Gastrocnemius medialis (tissue), 4 donors: Measurements from ENCODE around the gene GPR85. TPM values are rescaled to one million over a fixed set of nuclear protein-coding genes. Genes with fewer than 3 reads are reported as not detected.
"Not testable (repeated sequence)": the region's sequence is repeated elsewhere in the genome, so short reads cannot be mapped to it uniquely, and the experiment has no call there.

Source experiments
- ATAC-seq, 2 donors: fragments of 150-250 bp; one replicate each; pipeline ENCODE4 v1.9.1; 2016
- DNase-seq, 2 donors: peaks; one replicate each; pipeline ENCODE4 v3.0.0-alpha.2; 2019
- H3K27ac ChIP-seq, 4 donors: fragments of 200-600 bp; sonication (generic); 1 replicate in 1 of 4; 2 replicates in 3 of 4; pipeline ENCODE4 v1.5.1; 2016 to 2018; ENCODE audit warnings: mild to moderate bottlenecking in 2 of 4, moderate library complexity in 1 of 4
- H3K27me3 ChIP-seq, 3 donors: fragments of 200-600 bp; sonication (generic) in 2 of 3; 1 replicate in 1 of 3; 2 replicates in 2 of 3; pipeline versions ENCODE4 v1.5.1 to v1.6.0; 2016 to 2019; ENCODE audit warnings: mild to moderate bottlenecking in 1 of 3, moderate library complexity in 1 of 3
- H3K36me3 ChIP-seq, 2 donors: fragments of 200-600 bp; sonication (generic) in 1 of 2; one replicate each; pipeline ENCODE4 v1.5.1; 2017 to 2018
- H3K4me1 ChIP-seq, 2 donors: fragments of 200-600 bp; sonication (generic) in 1 of 2; one replicate each; pipeline ENCODE4 v1.5.1; 2016 to 2017; ENCODE audit warnings: mild to moderate bottlenecking in 2 of 2
- H3K4me3 ChIP-seq, 4 donors: fragments of 200-600 bp; sonication (generic) in 3 of 4; 1 replicate in 1 of 4; 2 replicates in 3 of 4; pipeline ENCODE4 v1.5.1; 2016 to 2019; ENCODE audit warnings: mild to moderate bottlenecking in 2 of 4
- H3K9me3 ChIP-seq, 3 donors: fragments of 200-600 bp; sonication (generic) in 2 of 3; 1 replicate in 1 of 3; 2 replicates in 2 of 3; pipeline ENCODE4 v1.5.1; 2016 to 2019
- POLR2A ChIP-seq, 2 donors: fragments of 450-650 bp; IDR thresholded peaks; one replicate each; pipeline ENCODE4 v1.6.1; 2017; ENCODE audit warnings: antibody characterized with exemption in 2 of 2, mild to moderate bottlenecking in 2 of 2, moderate library complexity in 2 of 2
- in situ Hi-C, 4 donors: fragments of 200-750 bp; cut with MboI; loops; one replicate each; pipeline versions ENCODE4 v1.15.0 to v1.8.0; 2017; ENCODE audit warnings: low sequenced_read_pairs in 4 of 4
- intact Hi-C: fragments of 100-400 bp; cut with DNase I; formaldehyde crosslinking; loops from one replicate; pipeline ENCODE4 v1.15.1; 2023; ENCODE audit warnings: low total_unique reads
- total RNA-seq, 4 donors: library from RNA; depleted of rRNA; stranded (reverse); fragments of >200 nt; gene quantifications; one replicate each; pipeline versions ENCODE4 v1.1.0 to v1.2.3, GENCODE V29; 2016
- TF ChIP-seq, protein P1 (sequence below), 5 experiments: fragments of 450-650 bp in 3 of 5; fragments of 200-600 bp in 2 of 5; sonication (generic) in 2 of 5; IDR thresholded peaks in 4 of 5; conservative IDR thresholded peaks in 1 of 5; 1 replicate in 4 of 5; 2 replicates in 1 of 5; pipeline ENCODE4 v1.5.1; 2016 to 2019; ENCODE audit warnings: antibody characterized with exemption in 5 of 5, mild to moderate bottlenecking in 3 of 5, moderate library complexity in 3 of 5

Gene GPR85
- total RNA-seq, 4 donors from 2014 or later = 0.13 to 3.1 (median 0.82) TPM; not detected in 1

DNA sequence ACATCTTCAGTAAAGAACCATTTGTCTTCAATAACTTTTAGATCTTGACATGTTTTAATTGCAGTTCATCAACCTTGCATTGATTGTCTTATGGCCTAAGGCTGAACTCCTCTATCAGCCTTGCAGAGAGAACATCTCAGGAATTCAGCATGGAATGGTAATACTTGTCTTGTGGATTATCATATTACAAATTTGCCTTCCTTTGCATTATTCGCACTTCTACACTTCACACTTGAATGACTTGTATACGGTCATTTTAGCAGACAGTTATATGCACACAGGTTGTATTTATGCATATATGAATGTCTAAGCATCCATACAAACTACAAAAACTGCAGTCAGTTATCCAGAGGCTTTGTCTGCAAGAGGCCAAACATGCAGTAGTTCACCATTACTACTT is 31.7 kb downstream of the GPR85 start:
- DNase-seq (no peak), ATAC-seq (no peak)
- Histone ChIP-seq H3K27me3 (no peaks in the 10 kb centered on the region), H3K4me3 (no peak overlapping the region), H3K9me3 (no peaks in the 10 kb centered on the region), H3K36me3 (no peaks in the 10 kb centered on the region), H3K4me1 (no peaks in the 10 kb centered on the region), H3K27ac (no peak overlapping the region)
- intact Hi-C loops = no loop called here
- in situ Hi-C loops = no loop called here
- no peak for TF ChIP-seq POLR2A (IDR thresholded peaks at IDR 0.05)
- TF ChIP-seq, protein P1, sequence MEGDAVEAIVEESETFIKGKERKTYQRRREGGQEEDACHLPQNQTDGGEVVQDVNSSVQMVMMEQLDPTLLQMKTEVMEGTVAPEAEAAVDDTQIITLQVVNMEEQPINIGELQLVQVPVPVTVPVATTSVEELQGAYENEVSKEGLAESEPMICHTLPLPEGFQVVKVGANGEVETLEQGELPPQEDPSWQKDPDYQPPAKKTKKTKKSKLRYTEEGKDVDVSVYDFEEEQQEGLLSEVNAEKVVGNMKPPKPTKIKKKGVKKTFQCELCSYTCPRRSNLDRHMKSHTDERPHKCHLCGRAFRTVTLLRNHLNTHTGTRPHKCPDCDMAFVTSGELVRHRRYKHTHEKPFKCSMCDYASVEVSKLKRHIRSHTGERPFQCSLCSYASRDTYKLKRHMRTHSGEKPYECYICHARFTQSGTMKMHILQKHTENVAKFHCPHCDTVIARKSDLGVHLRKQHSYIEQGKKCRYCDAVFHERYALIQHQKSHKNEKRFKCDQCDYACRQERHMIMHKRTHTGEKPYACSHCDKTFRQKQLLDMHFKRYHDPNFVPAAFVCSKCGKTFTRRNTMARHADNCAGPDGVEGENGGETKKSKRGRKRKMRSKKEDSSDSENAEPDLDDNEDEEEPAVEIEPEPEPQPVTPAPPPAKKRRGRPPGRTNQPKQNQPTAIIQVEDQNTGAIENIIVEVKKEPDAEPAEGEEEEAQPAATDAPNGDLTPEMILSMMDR (IDR thresholded peaks at IDR 0.05 in 4 of 5, conservative IDR thresholded peaks at IDR 0.05 in 1 of 5) = no peak

DNA sequence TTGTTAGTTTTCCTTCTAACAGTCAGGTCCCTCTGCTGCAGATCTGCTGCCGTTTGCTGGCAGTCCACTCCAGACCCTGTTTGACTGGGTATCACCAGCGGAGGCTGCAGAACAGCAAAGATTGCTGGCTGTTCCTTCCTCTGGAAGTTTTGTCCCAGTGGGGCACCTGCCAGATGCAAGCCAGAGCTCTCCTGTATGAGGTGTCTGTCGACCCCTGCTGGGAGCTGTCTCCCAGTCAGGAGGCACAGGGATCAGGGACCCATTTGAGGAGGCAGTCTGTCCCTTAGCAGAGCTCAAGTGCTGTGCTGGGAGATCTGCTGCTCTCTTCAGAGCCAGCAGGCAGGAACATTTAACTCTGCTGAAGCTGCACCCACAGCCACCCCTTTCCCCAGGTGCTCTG is 32.4 kb downstream of the GPR85 start:
- intact Hi-C loops, H3K27me3 ChIP-seq, ATAC-seq, in situ Hi-C loops, DNase-seq, H3K4me3 ChIP-seq, H3K27ac ChIP-seq, H3K36me3 ChIP-seq, H3K4me1 ChIP-seq, H3K9me3 ChIP-seq: not testable (repeated sequence)

DNA sequence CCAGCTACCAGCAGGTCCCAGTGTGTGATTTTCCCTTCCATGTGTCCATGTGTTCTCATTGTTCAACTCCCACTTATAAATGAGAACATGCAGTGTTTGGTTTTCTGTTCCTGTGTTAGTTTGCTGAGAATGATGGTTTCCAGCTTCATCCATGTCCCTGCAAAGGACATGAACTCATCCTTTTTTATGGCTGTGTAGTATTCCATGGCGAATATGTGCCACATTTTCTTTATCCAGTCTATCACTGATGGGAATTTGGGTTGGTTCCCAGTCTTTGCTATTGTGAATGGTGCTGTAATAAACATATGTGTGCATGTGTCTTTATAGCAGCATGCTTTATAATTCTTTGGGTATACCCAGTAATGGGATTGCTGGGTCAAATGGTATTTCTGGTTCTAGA is 37.4 kb downstream of the GPR85 start:
- intact Hi-C loops, H3K27ac ChIP-seq, H3K9me3 ChIP-seq, H3K4me1 ChIP-seq, in situ Hi-C loops, H3K27me3 ChIP-seq, H3K4me3 ChIP-seq, ATAC-seq, DNase-seq, H3K36me3 ChIP-seq: not testable (repeated sequence)

DNA sequence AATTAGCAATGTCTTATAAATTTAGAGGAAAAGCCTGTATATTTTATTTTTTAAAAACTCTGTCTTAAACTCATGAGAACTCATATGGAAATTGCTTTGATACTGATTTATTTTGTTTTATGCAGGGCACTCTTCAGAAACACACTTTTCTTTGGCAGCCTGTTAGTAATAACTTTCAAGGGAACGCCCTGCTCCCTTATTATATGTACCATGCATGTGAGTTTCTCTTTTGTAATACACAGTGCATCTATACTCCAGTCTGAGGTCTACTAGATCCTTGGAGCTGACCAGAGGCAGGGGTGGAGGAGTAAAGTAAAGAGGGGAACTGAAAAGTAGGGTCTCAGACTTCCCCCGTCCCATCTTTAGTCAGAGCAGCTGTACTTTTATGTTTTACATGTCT is 40.2 kb downstream of the GPR85 start:
- no peak for DNase-seq

DNA sequence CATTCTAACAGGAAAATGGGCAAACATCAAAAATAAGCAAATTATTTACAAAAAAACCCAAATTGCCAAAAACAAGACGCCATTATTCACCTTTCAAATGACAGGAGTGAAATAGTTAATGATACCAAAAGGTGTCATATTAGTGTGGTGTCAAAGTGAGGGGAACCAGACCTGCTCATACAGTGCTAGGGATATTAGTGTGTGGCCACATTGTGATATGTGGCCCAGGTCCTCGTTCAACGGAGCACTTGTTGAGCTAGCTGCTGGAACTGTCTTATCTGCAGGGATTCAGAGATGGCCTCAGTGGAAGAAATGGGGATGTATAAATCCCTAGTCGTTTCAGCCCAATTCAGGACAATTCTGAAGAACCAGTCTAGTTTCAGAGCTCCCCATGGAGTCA is 41.2 kb downstream of the GPR85 start:
- TF ChIP-seq, protein P1 (IDR thresholded peaks at IDR 0.05 in 4 of 5, conservative IDR thresholded peaks at IDR 0.05 in 1 of 5) = no peak
- no peak for TF ChIP-seq POLR2A (IDR thresholded peaks at IDR 0.05)
- intact Hi-C loops (no loop called here), in situ Hi-C loops (no loop called here)
- Histone ChIP-seq H3K27ac (no peak overlapping the region), H3K4me3 (no peak overlapping the region), H3K9me3 (no peaks in the 10 kb centered on the region), H3K36me3 (no peaks in the 10 kb centered on the region), H3K27me3 (no peaks in the 10 kb centered on the region), H3K4me1 (no peaks in the 10 kb centered on the region)
- no peak for ATAC-seq
- no peak for DNase-seq

More for the DNA sequence above, 40.2 kb downstream of the GPR85 start:
- H3K27ac ChIP-seq = no peak overlapping the region
- no peaks in the 10 kb centered on the region for H3K9me3 ChIP-seq
- TF ChIP-seq, protein P1 (IDR thresholded peaks at IDR 0.05 in 4 of 5, conservative IDR thresholded peaks at IDR 0.05 in 1 of 5) = no peak
- TF ChIP-seq POLR2A (IDR thresholded peaks at IDR 0.05) = no peak
- intact Hi-C loops = no loop called here
- H3K27me3 ChIP-seq = no peaks in the 10 kb centered on the region
- no peak for ATAC-seq
- H3K4me3 ChIP-seq = no peak overlapping the region
- H3K4me1 ChIP-seq = no peaks in the 10 kb centered on the region
- H3K36me3 ChIP-seq = no peaks in the 10 kb centered on the region
- in situ Hi-C loops = no loop called here

DNA sequence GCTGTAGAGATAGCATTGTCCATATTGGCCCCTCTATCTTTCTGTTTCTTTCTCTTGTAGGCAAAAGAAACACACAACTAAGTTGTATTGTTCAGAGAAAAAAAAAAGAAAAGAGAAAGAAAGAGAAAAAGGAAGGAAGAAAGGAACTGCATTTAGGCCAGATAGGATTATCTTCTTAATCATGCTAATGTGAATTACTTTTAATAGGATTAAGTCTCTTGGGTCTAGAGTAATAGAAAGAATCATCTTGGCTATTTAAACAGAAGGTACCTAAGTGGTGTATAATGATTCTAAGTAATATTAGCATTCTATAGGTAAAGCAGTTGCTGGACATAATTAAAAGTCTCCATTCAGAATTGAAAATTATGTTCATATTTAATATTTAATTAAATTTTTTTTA is 42.2 kb downstream of the GPR85 start:
- Histone ChIP-seq H3K4me1 (no peaks in the 10 kb centered on the region), H3K4me3 (no peak overlapping the region), H3K9me3 (no peaks in the 10 kb centered on the region), H3K27me3 (no peaks in the 10 kb centered on the region), H3K36me3 (no peaks in the 10 kb centered on the region), H3K27ac (no peak overlapping the region)
- no peak for TF ChIP-seq POLR2A (IDR thresholded peaks at IDR 0.05)
- TF ChIP-seq, protein P1 (IDR thresholded peaks at IDR 0.05 in 4 of 5, conservative IDR thresholded peaks at IDR 0.05 in 1 of 5) = no peak
- intact Hi-C loops = no loop called here
- in situ Hi-C loops = no loop called here
- ATAC-seq (no peak), DNase-seq (no peak)
